Activated CD4-positive, CD25-positive, alpha-beta regulatory T cell treated with anti-CD3 and anti-CD28 coated beads, Interleukin-2, amount 50 U/mL, for 16 hours (primary cell): ENCODE measurements around the gene PPM1H.

Source experiments
- DNase-seq: peaks from one replicate; pipeline ENCODE4 v3.0.0-alpha.2; 2020; ENCODE audit warnings: low read depth, low spot score

PPM1H gene

DNA sequence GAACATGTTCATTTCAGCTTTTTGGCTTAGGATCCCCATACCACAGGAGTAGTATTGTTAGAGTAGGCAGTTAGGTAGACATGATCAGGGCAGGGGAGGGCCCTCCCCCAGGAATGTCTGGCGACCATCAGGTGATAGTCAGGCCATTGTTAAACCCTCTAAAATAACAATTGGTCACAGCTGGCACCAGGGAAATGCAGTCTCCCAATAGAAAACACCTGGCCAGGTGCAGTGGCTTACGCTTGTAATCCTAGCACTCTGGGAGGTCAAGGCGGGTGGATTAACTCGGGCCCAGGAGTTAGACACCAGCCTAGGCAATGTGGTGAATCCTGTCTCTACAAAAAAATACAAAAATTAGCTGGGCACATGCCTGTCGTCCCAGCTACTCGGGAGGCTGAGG, 281.2 kb downstream of the PPM1H start:
- DNase-seq = no peak

DNA sequence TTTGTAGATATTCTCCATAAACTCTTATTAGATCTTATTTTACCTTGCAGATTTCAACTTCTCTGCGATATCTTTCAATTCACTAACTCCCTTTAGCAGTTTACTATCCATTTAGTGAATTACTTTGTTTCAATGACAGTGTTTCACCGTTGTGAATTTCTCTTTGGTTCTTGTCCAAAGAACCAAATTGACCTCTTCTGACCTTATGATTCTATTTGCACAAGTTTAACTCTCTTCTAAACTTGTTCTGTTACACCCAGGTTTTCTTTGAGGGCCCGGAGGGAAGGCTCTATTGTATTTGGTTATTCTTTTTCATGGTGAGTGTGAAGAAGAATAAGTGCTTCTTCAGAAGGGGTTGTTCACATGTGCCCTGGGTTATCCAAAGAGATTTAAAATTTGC, 281.6 kb downstream of the PPM1H start:
- DNase-seq = no peak

DNA sequence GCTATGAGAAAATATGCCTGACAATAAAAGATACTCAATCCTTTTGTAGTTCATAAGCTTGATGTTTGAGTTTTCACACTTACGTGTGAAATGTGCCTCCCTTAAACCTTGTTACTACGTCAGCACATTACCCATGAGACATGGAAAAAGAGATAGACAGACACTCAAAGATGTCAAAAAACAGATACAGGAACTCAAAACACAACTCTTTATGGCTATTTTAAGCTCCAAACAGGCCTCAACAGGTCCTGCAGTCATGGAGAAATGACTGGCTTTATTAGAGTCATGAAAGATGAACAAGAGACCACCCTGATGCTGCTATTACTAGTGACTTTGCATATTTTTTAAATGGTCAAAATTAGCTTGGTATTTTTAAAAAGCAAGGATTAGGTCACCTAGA, 283.8 kb downstream of the PPM1H start:
- DNase-seq = no peak

DNA sequence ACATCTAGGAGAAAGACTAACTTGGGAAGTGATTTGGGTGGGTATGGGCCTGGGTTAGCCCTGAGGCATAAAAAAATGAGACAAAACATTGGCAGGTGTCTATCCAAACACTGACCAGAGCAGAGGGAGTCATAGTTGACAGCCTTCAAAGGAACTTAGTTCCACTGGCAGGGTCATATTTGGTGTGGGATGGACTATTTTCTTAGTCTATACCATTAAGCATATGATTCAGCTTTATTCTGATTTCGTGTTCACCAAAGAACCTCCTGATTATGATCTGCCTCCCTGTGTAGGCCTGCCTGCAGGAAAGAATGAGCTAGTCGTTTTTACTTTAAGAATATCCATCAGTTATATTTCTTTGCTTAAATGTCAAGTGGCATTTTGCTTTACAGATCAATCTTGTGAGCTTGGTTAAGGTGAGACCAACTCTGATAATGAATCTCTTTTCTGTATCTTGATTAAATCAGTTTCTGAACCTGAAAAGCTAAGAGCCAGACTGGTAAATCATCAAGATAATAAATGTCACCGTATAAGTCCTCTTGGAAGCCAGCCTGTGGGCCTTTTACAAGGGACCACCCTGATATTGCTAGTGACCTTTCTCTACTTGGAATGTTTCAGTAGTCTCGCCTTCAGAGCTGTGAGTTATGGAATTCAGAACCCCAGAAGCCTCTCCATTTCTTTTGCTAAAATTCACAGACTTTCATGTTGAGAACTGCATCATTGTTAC, 285.4 kb downstream of the PPM1H start:
- DNase-seq = no peak

DNA sequence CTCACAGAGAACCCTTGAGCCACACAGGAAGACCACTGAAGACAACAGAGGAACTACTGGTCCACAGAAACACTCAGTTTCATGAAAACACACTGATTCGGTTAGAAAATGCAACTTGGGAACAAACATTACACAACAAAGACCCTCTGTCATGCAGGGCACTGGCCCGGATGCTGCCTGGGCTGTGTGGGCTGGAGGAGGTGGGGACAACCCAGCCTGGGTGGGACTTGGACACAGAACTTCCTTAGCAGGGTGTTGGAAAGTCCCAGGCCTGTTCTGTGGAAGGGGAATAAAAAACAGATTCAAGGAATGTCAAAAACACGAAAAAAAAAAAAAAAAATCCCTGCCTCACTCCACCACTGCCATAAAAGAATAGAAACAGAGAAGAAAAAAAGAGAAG, 287.4 kb downstream of the PPM1H start:
- DNase-seq = no peak

DNA sequence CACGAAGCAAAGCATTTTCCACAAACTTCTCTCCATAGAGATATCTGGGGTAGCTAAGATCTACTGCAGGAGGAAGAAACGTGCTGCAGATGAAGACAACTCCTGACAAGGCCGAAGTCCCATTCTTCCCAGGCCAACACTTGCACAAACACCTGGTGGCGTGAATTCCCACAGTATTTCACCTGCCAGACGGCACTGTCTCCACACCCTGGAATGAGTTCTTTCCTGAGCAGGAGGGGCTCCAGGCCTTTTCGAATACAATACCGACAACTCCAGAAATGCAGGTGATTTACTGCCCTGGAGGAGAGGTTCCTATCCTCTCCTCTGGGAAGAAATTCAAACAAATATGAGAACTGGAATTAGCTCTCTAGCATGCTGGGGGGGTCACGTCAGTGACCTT, 288.4 kb downstream of the PPM1H start:
- no peak for DNase-seq

DNA sequence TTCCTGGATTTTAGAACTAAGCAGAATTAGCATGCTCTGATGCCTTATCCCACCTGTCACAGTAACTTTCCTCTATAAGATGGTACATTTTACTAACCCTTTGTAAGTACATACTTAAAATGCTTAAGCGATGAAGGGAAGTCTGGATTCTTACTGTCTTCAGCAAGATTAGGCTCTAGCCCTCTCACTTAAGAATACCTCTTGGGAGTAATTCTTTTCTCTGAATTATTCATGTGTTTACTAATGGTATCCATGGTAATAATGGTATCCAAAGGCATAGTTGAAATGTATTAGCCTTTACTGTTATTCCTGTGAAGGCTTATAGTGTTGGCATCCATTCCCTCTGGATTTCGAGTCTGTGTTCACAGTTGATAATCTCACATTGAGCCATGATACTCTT, 291.5 kb downstream of the PPM1H start:
- no peak for DNase-seq

DNA sequence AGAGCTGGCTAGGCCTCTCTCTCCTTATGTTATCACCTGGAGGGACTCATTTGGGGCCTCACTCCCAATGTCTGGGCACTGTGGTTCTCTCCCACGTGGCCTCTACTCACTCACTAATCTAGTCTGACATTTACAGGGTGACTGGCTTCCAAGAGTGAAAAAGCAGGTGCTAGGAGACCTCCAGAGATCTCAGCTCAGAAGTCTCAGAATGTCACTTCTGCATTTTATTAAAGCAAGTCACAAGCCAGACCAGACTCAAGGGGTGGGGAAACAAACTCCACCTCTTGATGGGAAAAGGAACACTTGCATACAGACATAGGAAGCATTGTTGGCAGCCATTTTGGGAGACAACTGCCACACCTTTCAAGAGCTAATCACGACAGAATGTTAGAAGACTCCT, 292.5 kb downstream of the PPM1H start:
- no peak for DNase-seq

DNA sequence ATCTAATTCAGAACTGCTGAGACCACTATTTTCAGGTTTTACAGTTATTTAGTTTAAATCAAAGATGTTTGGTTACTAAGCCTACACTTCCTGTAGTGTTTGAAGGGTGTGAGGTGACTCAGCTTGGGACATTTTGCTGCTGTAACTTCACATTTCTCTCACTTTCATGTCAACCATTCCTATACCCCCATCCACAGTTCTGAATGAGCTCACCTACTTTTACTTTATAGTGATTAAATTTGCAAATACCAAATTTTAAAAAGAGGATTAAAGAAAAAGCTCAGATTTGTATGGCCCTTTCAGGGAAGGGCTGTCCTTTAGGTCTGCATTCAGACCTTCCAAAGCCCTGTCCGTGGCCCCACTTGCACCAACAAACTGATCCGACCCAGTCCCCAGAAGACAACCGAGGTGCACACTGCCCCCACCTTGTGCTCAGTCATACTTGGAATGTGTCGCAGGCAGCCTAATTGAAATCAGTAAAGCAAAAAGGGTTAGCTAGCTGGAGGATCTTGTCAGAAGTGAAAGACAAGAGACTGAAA, 294.0 kb downstream of the PPM1H start:
- DNase-seq = no peak

DNA sequence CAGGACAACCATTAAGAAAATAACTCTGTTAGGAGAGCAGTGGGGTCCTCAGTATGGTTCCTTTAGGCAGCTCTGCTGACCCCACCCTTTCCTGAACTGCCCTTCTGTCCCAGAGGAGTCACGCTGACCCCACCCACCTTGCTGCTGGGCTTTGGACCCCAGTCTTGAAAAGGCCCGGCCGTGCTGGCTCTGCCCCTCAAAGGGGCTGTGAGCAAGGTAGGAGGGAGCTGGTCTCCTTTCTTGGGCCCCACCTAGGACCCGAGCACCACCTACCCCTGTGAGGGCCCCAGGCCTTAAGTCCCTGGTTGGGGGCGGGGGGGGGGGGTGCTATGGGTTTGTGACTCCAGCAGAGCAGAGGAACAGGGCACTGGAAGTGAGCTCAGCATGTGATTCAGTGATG, 297.3 kb downstream of the PPM1H start:
- no peak for DNase-seq

DNA sequence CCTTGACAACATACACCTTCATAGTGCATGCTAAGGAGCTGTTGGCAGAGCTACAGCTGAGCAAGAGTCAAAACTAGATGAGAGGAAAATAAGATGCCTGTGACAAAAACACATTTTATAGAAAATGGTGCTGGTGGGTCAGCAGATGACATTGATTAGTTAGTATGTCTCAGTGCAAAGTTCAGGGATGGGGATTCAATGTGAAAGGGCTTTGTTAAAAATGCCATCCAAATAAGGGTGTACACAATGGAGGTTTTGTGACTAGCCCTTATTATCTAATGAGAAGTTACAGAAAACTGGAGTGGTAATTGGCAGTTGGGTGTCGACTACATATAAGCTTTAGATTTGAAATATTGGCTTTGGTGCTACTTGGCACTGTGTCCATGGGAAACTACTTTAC, 299.3 kb downstream of the PPM1H start:
- DNase-seq = no peak

DNA sequence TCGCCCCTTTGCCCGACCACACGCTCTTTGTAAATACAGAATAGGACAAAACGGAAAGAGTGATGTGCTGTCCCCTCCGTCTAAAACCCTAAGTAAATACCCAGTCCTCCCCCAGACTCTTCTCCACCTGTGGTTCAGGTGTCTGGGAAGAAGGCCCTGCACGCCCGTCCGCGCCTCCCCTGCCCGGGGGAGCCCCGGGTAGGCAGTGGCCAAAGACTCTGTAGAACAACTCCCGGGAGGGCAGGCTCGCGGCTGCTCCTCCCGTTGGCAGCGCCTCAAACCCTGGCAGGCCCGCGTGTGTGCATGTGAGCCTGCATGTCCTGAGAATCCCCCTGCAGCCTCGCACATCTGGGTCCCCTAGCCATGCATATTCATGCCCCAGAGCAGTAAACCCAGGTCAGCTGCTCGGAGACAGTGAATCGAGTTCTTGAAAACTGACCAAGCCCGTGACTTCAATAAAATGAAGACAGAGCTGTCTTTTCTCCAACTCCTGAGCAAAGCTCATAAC, 302.5 kb downstream of the PPM1H start:
- no peak for DNase-seq

DNA sequence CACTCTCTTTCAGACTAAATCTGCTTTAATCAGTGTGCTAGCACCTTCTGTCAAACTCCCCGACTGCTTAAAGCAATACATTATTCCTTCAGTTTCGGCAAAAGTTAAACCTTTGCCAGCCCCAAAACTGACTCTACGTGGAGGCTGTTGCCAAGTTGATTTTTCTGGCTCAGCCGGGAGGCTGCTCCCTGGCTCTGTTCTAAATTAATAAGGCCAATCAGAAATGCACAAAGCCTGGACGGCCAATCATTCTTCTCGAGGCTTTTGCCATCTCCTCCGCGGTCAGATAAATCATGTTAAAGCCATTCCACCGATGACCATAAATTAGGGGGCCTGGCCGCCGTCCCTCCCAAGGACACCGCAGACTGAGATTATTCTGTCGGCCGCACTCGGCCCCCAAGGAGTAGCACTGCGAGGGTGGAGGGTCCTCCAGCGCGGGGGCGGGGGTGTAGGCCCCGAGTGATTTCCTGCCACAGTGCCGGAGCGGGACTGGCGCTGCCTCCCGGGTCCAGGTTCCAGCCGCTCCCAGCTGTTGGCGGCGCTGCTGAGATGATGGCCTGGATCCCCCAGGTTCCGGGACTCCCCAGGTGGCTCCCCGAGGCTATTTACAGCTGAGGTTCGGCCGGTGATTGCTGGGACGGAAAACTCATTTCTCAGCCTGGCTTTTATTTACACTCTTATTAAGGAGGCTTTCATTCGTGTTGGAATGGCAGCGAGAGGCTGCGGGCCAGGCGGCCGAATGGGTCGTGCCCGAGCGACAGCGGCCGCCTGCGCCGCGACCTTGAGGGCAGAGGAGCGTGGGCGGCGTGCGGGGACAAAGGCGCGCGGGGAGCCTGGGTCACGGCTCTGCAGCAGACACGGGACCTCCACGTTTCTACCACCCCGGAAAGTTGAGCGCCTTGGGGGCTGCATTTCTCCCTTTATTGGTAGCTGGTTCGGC, 303.2 kb downstream of the PPM1H start:
- no peak for DNase-seq

DNA sequence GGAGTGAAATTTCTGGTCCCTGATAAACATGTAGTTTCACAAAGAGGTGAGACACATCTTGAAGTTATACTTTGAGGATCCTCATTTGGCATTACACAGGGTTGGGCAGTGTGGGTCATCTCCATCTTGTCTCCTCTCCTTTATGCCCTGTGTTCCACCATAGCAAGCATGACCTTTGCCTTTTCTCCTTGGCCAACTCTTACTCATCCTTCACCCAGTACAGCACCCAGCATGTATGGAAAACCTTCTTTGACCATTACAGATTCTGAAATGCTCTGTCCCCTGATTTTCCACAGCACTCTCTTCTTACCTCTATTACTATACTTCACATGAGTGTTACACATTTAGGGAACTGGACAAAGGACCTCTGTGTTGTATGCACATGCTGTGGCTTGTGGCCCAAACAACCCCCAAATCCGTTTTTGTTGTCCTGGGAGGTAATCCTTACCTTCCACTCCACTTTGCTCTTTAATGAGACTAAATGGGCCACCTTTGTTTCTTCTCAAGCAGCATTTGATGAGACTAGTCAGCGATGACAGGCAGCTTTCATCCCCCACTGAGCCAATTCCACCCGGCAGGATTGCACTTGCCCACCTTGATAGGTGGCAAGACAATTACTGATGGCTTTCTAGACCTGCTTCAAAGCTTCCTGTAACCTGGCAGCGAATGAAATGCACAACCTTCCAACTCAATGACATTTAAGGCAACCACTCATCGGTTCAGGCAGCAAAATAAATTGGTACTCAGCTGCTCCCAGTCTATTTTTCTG, 304.8 kb downstream of the PPM1H start:
- no peak for DNase-seq

DNA sequence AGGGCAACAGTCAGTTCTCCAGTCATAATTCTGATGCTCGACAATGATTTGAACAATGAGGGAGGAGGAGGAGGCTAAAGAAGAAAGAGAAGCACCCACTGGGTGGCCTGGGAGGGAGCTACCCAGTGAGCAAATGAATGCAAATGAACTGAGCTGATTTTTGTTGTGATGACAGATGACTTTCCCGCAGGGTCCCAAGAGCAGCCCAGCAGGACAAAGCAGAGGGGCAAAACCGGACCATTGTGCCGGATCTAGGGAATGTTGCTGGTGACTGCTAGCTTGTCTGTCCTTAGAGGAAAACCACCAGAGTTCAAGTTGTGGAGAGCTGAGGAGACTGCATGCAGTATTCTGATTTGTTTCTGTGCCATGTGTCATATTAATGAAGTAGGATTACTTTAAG, 305.5 kb downstream of the PPM1H start:
- no peak for DNase-seq

DNA sequence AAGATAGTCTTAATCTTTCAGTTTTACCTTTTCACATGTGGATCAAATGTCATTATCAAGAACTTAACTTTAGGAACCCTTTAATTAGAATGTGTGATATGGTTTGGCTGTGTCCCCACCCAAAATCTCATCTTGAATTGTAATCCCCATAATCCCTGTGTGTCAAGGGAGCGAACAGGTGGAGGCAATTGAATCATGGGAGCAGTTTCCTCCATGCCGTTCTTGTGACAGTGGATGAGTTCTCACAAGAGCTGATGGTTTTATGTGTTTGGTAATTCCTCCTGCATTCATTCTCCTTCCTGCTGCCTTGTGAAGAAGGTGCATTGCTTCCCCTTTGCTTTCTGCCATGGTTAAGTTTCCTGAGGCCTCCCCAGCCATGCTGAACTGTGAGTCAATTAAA, 307.8 kb downstream of the PPM1H start:
- DNase-seq = no peak

DNA sequence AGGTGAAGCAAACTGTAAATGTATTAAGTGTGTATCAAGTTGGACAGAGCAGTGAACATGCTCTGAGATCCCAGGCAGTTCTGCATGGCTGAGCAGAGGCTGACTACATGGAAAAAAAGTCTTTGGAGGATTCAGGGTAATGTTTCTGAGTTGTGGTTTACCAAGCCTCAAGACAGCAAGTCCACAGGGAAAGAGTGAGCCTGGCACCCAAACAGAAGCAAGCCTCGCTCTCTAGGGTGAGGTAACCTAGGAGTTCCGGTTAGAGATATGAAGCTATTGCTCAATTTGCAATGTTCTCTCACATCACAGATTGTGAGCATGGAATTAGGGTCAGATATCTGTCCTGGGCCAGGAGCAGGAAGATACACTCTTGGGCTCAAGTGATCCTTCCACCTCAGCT, 309.7 kb downstream of the PPM1H start:
- no peak for DNase-seq

DNA sequence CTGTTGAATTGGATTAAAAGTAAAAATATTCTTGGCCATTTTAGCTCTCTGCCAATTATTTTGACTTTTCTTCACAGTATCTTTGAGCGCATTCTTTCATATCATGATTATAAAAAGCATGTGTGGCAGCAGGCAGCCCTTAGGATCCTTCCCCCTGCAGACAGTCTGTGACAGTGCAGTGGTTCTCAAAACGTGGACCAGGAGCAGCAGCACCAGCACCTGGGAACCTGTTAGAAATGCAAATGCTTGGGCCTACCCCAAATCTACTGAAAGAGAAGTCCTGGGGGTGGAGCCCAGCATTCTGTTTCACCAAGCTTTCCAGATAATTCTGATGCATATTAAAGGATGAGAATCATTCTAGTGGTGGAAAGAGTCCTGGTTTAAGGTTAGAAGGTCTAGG, 312.8 kb downstream of the PPM1H start:
- DNase-seq = no peak

DNA sequence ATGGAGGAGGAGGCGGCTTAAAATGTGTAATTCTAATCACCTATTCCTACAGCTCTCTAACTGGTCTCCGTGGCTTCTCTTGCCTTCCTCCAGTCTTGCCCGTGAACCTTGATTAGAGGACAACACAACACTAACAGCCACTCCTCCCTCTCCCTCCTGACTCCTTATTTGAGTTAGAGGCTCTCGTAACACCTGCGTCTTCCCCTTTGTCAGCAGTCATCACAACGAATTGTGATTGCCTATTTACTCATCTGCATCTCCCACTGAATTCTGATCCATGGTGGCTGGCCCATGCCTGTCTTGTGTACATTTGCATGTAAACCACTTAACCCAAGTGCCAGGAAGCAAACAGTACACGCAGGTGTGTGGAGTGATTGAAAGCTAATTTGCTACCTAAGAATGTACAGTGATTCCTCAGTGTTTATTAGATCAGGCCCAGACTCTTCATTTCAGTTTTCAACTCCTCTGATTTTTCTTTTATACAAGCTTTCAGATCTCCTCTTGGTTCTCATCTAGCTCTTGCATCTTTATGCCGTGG, 313.8 kb downstream of the PPM1H start:
- DNase-seq = no peak

DNA sequence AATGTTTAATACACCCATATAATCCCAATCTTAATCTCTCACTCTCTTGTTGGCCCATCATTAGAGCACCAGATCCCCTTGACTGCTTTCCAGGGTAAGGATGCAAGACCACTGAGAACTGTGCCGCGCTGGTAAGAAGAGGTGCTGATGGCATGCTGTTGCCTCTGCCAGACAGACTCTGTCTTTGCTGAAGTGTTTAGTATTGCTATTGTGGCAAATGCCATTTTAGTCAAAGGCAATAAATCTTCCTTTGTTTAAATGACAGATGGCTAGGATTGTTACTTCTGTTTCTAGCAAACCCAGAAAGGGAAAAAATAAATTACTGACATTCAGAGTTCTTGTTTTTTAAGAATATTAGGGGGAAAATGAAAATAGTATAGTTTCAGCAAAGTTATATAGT, 316.0 kb downstream of the PPM1H start:
- no peak for DNase-seq

DNA sequence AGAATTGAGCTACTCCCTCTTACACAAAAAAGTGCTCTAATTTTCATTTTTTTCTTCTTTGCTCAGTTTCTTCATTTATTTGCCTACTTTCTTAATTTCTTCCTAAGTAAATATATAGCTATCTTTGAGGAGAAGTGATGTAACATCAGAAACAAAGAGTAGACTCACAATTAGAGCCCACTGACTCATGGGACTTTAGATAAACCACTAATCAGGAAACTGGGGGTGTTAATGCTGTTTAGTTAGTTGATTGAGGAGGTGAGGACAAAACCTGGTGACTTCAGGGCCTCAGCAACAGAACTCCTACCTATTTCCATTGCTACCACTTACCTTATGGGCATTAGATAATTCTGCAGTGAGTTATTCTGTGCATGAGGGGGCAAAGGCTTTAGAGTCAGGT, 316.6 kb downstream of the PPM1H start:
- no peak for DNase-seq

DNA sequence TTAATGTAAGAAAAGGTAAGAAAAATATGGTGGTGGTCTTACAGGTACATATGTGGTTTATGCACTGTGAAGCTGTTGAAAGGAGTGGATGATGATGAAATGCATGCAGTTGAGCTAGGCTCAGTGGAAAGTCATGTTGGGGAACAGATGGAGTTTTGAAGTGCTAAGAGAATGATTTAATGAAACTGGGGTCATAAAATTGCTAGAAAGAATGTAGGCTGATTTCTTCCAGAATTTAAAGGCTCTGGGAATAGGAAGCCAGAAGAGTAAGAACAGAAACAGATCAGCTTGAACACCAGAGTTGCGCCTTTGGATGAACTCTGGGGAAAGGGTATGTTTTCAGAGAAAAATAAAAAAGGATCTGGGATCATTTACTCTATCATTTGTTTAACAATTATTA, 321.9 kb downstream of the PPM1H start:
- DNase-seq = no peak
